HG03520 (cell line): ENCODE data around the gene SERGEF.

Source experiments
- ATAC-seq: cut with Tn5 transposase; IDR thresholded peaks from one replicate; pipeline ENCODE4 v1.9.1; 2021; ENCODE audit warnings: mild to moderate bottlenecking, moderate library complexity; ENCODE audit not compliant: unreplicated experiment

SERGEF gene

GRCh38 chr11:17954395-17955252, 58.2 kb downstream of the SERGEF start:
- no peak for ATAC-seq

- no peak for ATAC-seq
Measured at GRCh38 chr11:17952487-17952886, 60.4 kb downstream of the SERGEF start.

GRCh38 chr11:17951685-17952388, 61.0 kb downstream of the SERGEF start:
- ATAC-seq, result no peak

- ATAC-seq, result no peak
Measured at GRCh38 chr11:17950644-17951043, 62.2 kb downstream of the SERGEF start.

- ATAC-seq, result no peak
Measured at GRCh38 chr11:17948296-17948695, 64.6 kb downstream of the SERGEF start.

- ATAC-seq, result no peak
Measured at GRCh38 chr11:17939542-17939941, 73.3 kb downstream of the SERGEF start.

GRCh38 chr11:17936790-17937189, 76.1 kb downstream of the SERGEF start:
- ATAC-seq, result no peak

- ATAC-seq, result no peak
Measured at GRCh38 chr11:17934194-17934593, 78.7 kb downstream of the SERGEF start.

- no peak for ATAC-seq
Measured at GRCh38 chr11:17933708-17934107, 79.1 kb downstream of the SERGEF start.

- no peak for ATAC-seq
Measured at GRCh38 chr11:17932472-17932871, 80.4 kb downstream of the SERGEF start.

GRCh38 chr11:17931595-17931994, 81.3 kb downstream of the SERGEF start:
- ATAC-seq, result no peak

GRCh38 chr11:17930544-17931125, 82.2 kb downstream of the SERGEF start:
- ATAC-seq, result no peak

- ATAC-seq, result no peak
Measured at GRCh38 chr11:17929171-17929570, 83.7 kb downstream of the SERGEF start.

- no peak for ATAC-seq
Measured at GRCh38 chr11:17927681-17928343, 85.0 kb downstream of the SERGEF start.

GRCh38 chr11:17927041-17927440, 85.8 kb downstream of the SERGEF start:
- no peak for ATAC-seq

- ATAC-seq, result no peak
Measured at GRCh38 chr11:17924713-17925112, 88.1 kb downstream of the SERGEF start.

GRCh38 chr11:17923217-17923616, 89.6 kb downstream of the SERGEF start:
- no peak for ATAC-seq

GRCh38 chr11:17922416-17922788, 90.4 kb downstream of the SERGEF start:
- no peak for ATAC-seq

GRCh38 chr11:17921659-17922415, 91.0 kb downstream of the SERGEF start:
- no peak for ATAC-seq

- no peak for ATAC-seq
Measured at GRCh38 chr11:17918049-17918605, 94.7 kb downstream of the SERGEF start.
